Liver (tissue), 9 donors: ENCODE measurements around the gene MARCHF2. TPM values are rescaled to one million over a fixed set of nuclear protein-coding genes. Genes with fewer than 3 reads are reported as not detected.

Experiments
- DNase-seq: peaks from one replicate; pipeline ENCODE4 v3.0.0-alpha.2; 2017; ENCODE audit warnings: low spot score
- H3K27ac ChIP-seq, 2 donors: one replicate each; pipeline ENCODE4 v1.7.0; 2013; ENCODE audit warnings: inconsistent platforms in 2 of 2, low read length in 2 of 2, control low read depth in 1 of 2, low read depth in 1 of 2, mild to moderate bottlenecking in 1 of 2
- H3K27me3 ChIP-seq, 4 donors: one replicate each; pipeline versions ENCODE4 v1.6.1 to v1.7.0; 2013; ENCODE audit warnings: low read length in 3 of 4, inconsistent platforms in 1 of 4, mild to moderate bottlenecking in 1 of 4, moderate library complexity in 1 of 4; ENCODE audit not compliant: control insufficient read depth in 4 of 4, insufficient read depth in 4 of 4
- H3K36me3 ChIP-seq, 4 donors: one replicate each; pipeline versions ENCODE4 v1.6.1 to v1.7.0; 2013; ENCODE audit warnings: low read length in 3 of 4, mild to moderate bottlenecking in 3 of 4, low read depth in 1 of 4, moderate library complexity in 1 of 4; ENCODE audit not compliant: control insufficient read depth in 4 of 4, insufficient read depth in 3 of 4
- H3K4me1 ChIP-seq, 4 donors: one replicate each; pipeline versions ENCODE4 v1.6.1 to v1.7.0; 2013; ENCODE audit warnings: low read length in 3 of 4, mild to moderate bottlenecking in 3 of 4, moderate library complexity in 1 of 4; ENCODE audit not compliant: control insufficient read depth in 4 of 4, insufficient read depth in 4 of 4
- H3K4me3 ChIP-seq, 3 donors: one replicate each; pipeline versions ENCODE4 v1.6.1 to v1.7.0; 2013; ENCODE audit warnings: low read length in 3 of 3, control low read depth in 1 of 3, low read depth in 1 of 3, mild to moderate bottlenecking in 1 of 3
- H3K9ac ChIP-seq, 2 donors: one replicate each; pipeline ENCODE4 v1.7.0; 2013; ENCODE audit warnings: low read length in 2 of 2, mild to moderate bottlenecking in 2 of 2, moderate library complexity in 2 of 2, control low read depth in 1 of 2, low read depth in 1 of 2
- H3K9me3 ChIP-seq, 4 donors: one replicate each; pipeline versions ENCODE4 v1.6.1 to v1.7.0; 2013; ENCODE audit warnings: low read length in 3 of 4; ENCODE audit not compliant: control insufficient read depth in 4 of 4
- ATF3 ChIP-seq: IDR thresholded peaks from 2 replicates; pipeline ENCODE4 v1.6.1; 2016; ENCODE audit warnings: antibody characterized with exemption
- CTCF ChIP-seq: fragments of 150-350 bp; IDR thresholded peaks from 2 replicates; pipeline ENCODE4 v1.5.1; 2017; ENCODE audit warnings: improper control_type of control experiment, low read depth, low read length; ENCODE audit not compliant: missing input control
- EGR1 ChIP-seq, 2 donors: IDR thresholded peaks; 2 replicates each; pipeline ENCODE4 v1.6.1; 2016 to 2018; ENCODE audit warnings: antibody characterized with exemption in 2 of 2, low read depth in 2 of 2
- FOXA1 ChIP-seq: IDR thresholded peaks from 2 replicates; pipeline ENCODE4 v1.6.1; 2016; ENCODE audit warnings: antibody characterized with exemption
- FOXA2 ChIP-seq: IDR thresholded peaks from 2 replicates; pipeline ENCODE4 v1.6.1; 2016; ENCODE audit warnings: antibody characterized with exemption
- GABPA ChIP-seq, 2 donors: IDR thresholded peaks in 1 of 2; conservative IDR thresholded peaks in 1 of 2; 2 replicates each; pipeline ENCODE4 v1.6.1; 2016; ENCODE audit warnings: antibody characterized with exemption in 2 of 2, mild to moderate bottlenecking in 1 of 2, moderate library complexity in 1 of 2
- HNF4A ChIP-seq, 2 donors: conservative IDR thresholded peaks; 2 replicates each; pipeline ENCODE4 v1.6.1; 2016; ENCODE audit warnings: antibody characterized with exemption in 2 of 2, mild to moderate bottlenecking in 2 of 2
- HNF4G ChIP-seq: IDR thresholded peaks from 2 replicates; pipeline ENCODE4 v1.6.1; 2016; ENCODE audit warnings: antibody characterized with exemption
- JUND ChIP-seq, 2 donors: IDR thresholded peaks; 2 replicates each; pipeline ENCODE4 v1.6.1; 2016; ENCODE audit warnings: antibody characterized with exemption in 2 of 2
- MAX ChIP-seq: IDR thresholded peaks from 2 replicates; pipeline ENCODE4 v1.6.1; 2016; ENCODE audit warnings: antibody characterized with exemption
- NR2F2 ChIP-seq: IDR thresholded peaks from 2 replicates; pipeline ENCODE4 v1.6.1; 2016; ENCODE audit warnings: antibody characterized with exemption
- RAD21 ChIP-seq, 2 donors: IDR thresholded peaks; 2 replicates each; pipeline ENCODE4 v1.6.1; 2016; ENCODE audit warnings: antibody characterized with exemption in 2 of 2, mild to moderate bottlenecking in 2 of 2
- REST ChIP-seq: IDR thresholded peaks from 2 replicates; pipeline ENCODE4 v1.6.1; 2016; ENCODE audit warnings: antibody characterized with exemption, mild to moderate bottlenecking
- RXRA ChIP-seq, 2 donors: IDR thresholded peaks; 2 replicates each; pipeline ENCODE4 v1.6.1; 2017 to 2018; ENCODE audit warnings: antibody characterized with exemption in 2 of 2, mild to moderate bottlenecking in 1 of 2
- SP1 ChIP-seq: IDR thresholded peaks from 2 replicates; pipeline ENCODE4 v1.6.1; 2018; ENCODE audit warnings: antibody characterized with exemption, mild to moderate bottlenecking
- TAF1 ChIP-seq: conservative IDR thresholded peaks from 2 replicates; pipeline ENCODE4 v1.6.1; 2016; ENCODE audit warnings: antibody characterized with exemption, mild to moderate bottlenecking
- YY1 ChIP-seq: IDR thresholded peaks from 2 replicates; pipeline ENCODE4 v1.6.1; 2016; ENCODE audit warnings: antibody characterized with exemption, mild to moderate bottlenecking
- ZBTB33 ChIP-seq: IDR thresholded peaks from 2 replicates; pipeline ENCODE4 v1.6.1; 2016; ENCODE audit warnings: antibody characterized with exemption
- WGBS: extraction: QIAGEN DNeasy Blood & Tissue Kit; methylation state at CpG from one replicate; pipeline ENCODE4 v1.1.7; 2013; 5-methylcytosine and 5-hydroxymethylcytosine counted together
- polyA plus RNA-seq, 2 donors: library from polyadenylated mRNA; stranded (reverse) in 1 of 2; unstranded in 1 of 2; fragments of 200-250 nt in 1 of 2; fragments of >200 nt in 1 of 2; fragmentation: Nextera tagmentation in 1 of 2; extraction: Ambion mirVana in 1 of 2; gene quantifications; one replicate each; pipeline versions ENCODE4 v1.2.1 to v1.2.3, GENCODE V29; 2013 to 2015
- total RNA-seq, 2 donors: library from RNA; depleted of rRNA; stranded (reverse); fragments of >200 nt; gene quantifications; one replicate each; pipeline ENCODE4 v1.2.3, GENCODE V29; 2014
- donor health status: healthy.
- donor health status: healthy.
- donor health status: healthy.
- donor health status: healthy.
- donor health status: healthy.

MARCHF2 gene
- total and polyA plus RNA-seq, 4 donors: 21.6 to 89.5 (median 58.8) TPM

GRCh38 chr19:8413629-8413995 lies 507 bp downstream of the MARCHF2 start:
- Histone ChIP-seq H3K4me3 (peak overlapping the region; percentile 28 to 97 (median 68)), H3K27me3 (no peaks in the 10 kb centered on the region), H3K27ac (no peak overlapping the region), H3K4me1 (peaks cover 0 to 16% (median 8%) of the 10 kb centered on the region in 4 donors), H3K9ac (peak overlapping the region; percentile 1 to 69), H3K9me3 (no peaks in the 10 kb centered on the region), H3K36me3 (no peaks in the 10 kb centered on the region)
- 22% methylated on average over 3 of the region's 3 CpGs for WGBS
- DNase-seq: no peak
- no peak for TF ChIP-seq MAX
- TF ChIP-seq EGR1 (IDR thresholded peaks at IDR 0.05; ENCODE audit: low read depth in 2 of 2): no peak
- TF ChIP-seq NR2F2: no peak
- TF ChIP-seq FOXA1: no peak
- no peak for TF ChIP-seq JUND (IDR thresholded peaks at IDR 0.05)
- TF ChIP-seq FOXA2: no peak
- TF ChIP-seq RXRA (IDR thresholded peaks at IDR 0.05): no peak
- TF ChIP-seq SP1: no peak
- TF ChIP-seq CTCF: no peak
- no peak for TF ChIP-seq TAF1

- H3K4me3 ChIP-seq: no peak overlapping the region
- no peak overlapping the region for H3K27ac ChIP-seq
- no peak overlapping the region for H3K9ac ChIP-seq
- no peak for TF ChIP-seq RXRA (IDR thresholded peaks at IDR 0.05)
- no peak for TF ChIP-seq TAF1
- no peak for TF ChIP-seq SP1
- no peak for TF ChIP-seq ATF3
- no peak for TF ChIP-seq GABPA (IDR thresholded peaks at IDR 0.05 in 1 of 2, conservative IDR thresholded peaks at IDR 0.05 in 1 of 2)
- no peak for TF ChIP-seq RAD21 (IDR thresholded peaks at IDR 0.05)
- TF ChIP-seq NR2F2: no peak
- no peak for TF ChIP-seq CTCF
- TF ChIP-seq ZBTB33: no peak
- no peak for TF ChIP-seq MAX
- TF ChIP-seq EGR1 (IDR thresholded peaks at IDR 0.05; ENCODE audit: low read depth in 2 of 2): no peak
- TF ChIP-seq REST: no peak
- TF ChIP-seq FOXA1: no peak
- no peak for TF ChIP-seq JUND (IDR thresholded peaks at IDR 0.05)
- no peak for TF ChIP-seq HNF4G
- TF ChIP-seq HNF4A (conservative IDR thresholded peaks at IDR 0.05): no peak
- TF ChIP-seq YY1: no peak
- TF ChIP-seq FOXA2: no peak
- peaks cover 0 to 16% (median 9%) of the 10 kb centered on the region in 4 donors for H3K4me1 ChIP-seq
- no peak for DNase-seq
- WGBS: 81% methylated on average over 4 of the region's 4 CpGs
- H3K9me3 ChIP-seq: no peaks in the 10 kb centered on the region
- H3K36me3 ChIP-seq: no peaks in the 10 kb centered on the region
- no peaks in the 10 kb centered on the region for H3K27me3 ChIP-seq
Measured at GRCh38 chr19:8416796-8417195, 3.7 kb downstream of the MARCHF2 start.
